ENCODE data around the gene BPIFB3.
A peak's percentile ranks its signal among the peaks of the same experiment; 100 is the strongest.

BPIFB3 gene

DNA sequence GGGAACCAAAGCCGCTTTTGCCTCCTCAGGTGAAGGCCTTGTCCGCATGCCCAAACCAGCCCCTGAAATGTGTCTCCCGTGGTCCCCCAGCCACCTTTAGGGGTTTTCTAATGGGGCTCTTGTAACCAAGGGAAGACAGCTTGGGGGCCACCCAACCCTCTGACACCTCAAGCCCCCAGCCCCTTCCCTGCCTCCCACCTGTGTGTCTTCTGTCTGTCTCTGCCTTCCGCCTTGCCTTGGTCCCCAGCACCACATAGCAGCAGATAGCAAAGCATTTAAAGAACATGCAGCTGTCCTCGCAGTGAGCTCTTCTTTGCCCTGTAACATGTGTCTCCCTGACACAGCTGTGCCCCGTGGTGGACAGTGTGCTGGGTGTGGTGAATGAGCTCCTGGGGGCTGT is 9.6 kb downstream of the BPIFB3 start:
- DNase-seq, result no peak

GRCh38 chr20:33064572-33065287 is 11.0 kb downstream of the BPIFB3 start:
- no peak for DNase-seq

DNA sequence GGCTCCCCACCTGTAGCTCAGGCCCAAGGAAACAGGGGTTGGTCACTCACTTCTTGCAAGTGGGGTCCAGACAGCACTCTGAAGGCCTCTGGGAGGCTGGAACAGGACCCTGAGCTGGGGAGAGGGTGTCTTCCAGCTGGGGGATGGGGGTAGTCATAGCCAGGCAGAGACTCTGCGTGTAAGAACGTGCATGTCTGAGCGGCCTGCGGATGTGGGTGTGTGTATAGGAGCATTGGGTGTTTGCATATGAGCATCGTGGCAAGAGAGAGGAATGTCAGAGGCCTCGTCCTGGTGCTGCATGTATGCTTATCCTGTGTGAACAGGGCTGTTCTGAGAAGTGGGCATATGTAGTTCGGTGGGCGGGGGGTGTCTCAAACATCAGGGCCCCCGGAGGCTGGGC is 12.1 kb downstream of the BPIFB3 start:
- no peak for DNase-seq

DNA sequence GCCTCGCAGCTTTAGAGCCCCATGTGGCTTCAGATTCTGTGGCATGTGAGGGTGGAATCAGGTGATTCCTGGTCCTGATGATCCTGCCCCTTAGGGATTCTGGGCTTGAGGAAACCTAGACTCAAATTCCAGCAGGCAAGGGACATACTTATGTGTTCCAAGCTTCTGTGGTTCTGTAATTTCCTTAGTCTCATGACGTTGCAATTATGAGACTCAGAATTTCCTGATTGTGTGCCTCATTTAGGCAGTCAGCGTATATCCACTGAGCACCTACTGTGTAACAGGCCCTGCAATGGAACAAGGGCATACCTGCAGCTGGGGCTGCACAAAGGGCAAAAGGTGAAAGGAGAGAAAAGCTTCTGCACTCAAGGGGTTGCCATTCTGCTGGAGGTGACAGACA is 14.1 kb downstream of the BPIFB3 start:
- no peak for DNase-seq

DNA sequence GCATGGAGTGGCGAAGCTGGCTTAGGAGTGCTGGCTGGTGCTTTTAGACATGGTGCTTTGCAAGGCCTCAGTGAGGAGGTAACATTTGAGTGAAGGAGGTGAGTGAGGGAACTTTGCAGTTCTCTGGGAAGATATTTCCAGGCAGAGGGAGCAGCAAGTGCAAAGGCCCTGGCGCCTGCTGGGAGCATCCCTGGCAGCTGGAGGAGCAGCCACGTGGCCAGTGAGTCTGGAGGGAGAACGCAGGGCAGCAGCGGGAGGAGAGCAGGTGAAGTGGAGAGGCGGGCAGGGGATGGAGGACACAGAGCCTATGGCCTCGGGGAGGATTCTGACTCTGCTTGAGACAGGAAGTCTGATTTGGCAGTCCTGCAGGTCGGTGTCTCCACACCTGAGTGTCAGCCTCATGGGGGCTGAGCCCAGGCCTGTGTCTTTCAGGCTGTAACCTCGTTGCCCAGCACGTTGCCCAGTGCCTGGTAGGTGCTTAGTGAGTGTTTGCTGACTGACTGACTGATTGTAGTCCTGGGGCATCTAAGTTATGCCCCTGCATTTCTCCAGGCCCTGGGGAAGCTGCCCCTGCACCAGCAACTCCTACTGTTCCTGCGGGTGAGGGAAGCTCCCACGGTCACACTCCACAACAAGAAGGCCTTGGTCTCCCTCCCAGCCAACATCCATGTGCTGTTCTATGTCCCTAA is 14.7 kb downstream of the BPIFB3 start:
- no peak for DNase-seq

- no peak for DNase-seq
Measured at GRCh38 chr20:33069673-33070072, 16.0 kb downstream of the BPIFB3 start.

DNA sequence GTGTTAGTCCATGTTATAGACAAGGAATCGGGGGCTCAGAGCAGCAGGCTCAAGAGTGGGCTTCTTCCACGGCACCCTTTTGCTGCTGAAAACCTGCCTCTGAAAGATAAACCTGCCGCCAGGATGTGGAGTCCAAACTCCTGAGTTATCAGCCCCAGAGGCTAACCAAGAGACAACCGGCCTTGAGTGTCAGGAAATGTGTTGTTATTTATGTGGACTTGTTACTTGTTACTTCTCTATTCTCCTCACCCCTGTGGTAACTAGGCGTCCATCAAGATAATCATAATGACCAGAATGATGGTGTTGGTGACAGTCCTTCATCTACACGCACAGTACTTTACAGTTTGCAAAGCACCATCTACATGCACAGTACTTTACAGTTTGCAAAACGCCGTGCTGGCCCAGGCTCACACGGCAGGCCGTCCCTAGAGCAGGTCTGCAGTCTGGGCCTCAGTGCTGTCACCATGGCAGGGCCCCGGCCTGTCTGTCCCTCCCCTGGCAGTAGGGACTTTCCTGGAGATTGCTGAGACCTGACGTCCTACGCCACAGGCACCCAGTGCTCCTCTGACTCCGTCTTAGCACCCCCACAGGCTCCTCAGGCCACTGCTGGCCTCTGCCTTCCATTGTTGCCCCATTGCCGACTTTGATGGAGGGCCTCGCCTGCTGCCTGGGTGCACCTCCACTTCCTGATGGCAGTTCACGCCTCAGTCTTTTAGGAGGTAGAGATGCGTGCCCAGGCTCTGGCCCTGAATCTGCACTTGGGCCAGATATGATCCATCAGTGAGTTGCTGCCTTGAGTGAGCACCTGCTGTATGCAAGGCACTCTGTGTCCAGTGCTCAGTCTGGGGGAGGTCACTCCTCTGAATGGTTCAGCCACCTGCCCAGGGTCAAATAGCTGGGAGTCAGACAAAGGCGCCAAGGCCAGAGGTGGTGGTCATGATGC is 16.7 kb downstream of the BPIFB3 start:
- no peak for DNase-seq

GRCh38 chr20:33071198-33071597 is 17.5 kb downstream of the BPIFB3 start:
- DNase-seq, result no peak

GRCh38 chr20:33072362-33072761 is 18.7 kb downstream of the BPIFB3 start:
- DNase-seq, result no peak

DNA sequence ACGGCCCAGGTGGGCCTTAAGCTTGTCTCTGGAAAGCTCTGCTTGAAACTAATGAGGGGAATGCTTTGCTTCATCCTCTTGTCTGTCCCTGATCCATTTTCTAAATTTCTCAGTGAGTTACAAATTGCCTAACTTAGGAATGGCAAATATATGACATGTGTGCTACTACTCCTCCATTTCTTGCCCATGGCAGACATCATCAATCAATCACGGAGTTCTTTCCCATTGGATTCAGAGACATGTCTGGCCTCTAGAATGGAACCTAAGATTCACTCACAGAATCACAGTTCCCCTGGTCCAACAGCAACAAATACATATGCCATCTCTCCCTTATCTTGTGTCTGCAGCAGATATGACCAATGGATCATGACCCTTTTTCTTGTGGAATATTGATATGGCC is 19.1 kb downstream of the BPIFB3 start:
- DNase-seq, result no peak

- DNase-seq, result no peak
Measured at GRCh38 chr20:33074675-33075074, 21.0 kb downstream of the BPIFB3 start.

GRCh38 chr20:33075281-33075680 is 21.6 kb downstream of the BPIFB3 start:
- DNase-seq, result no peak

GRCh38 chr20:33076662-33077372 is 23.1 kb downstream of the BPIFB3 start:
- peak in 4 of 6 experiments; percentile 6 to 38 (median 14) for DNase-seq

DNA sequence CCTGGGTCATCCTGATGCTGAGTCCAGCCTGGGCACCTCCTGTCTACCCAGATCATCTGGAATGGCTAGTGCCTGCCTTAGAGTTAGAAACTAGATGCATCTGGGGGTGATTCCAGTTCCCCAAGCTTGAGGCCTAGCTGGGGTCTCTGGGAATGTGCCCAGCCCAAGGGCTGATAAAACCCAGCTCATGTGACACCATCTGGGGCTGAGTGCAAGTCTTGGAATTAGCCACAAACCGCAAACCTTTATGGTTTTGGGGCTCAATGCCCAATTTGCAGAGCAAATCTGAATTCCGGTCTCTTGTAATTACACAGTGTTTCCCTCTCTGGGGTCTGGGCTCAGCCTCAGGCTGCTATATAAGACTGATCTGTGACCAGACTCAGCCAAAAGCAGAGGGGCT is 25.6 kb downstream of the BPIFB3 start, which contains the start of gene BPIFB4:
BPIFB4 (plus strand) TSS at position 385 of the 400 bp plus-strand sequence. CDS start 1,884 bp downstream, outside the sequence.
- DNase-seq, result no peak

- DNase-seq, result no peak
Measured at GRCh38 chr20:33081411-33082154, 27.9 kb downstream of the BPIFB3 start.

GRCh38 chr20:33082546-33082945 is 28.8 kb downstream of the BPIFB3 start:
- DNase-seq, result no peak

- no peak for DNase-seq
Measured at GRCh38 chr20:33083544-33084340, 30.0 kb downstream of the BPIFB3 start.

- no peak for DNase-seq
Measured at GRCh38 chr20:33084722-33085121, 31.0 kb downstream of the BPIFB3 start.

GRCh38 chr20:33086052-33086722 is 32.5 kb downstream of the BPIFB3 start:
- DNase-seq, result no peak

GRCh38 chr20:33091147-33091546 is 37.4 kb downstream of the BPIFB3 start:
- no peak for DNase-seq
